Tibial nerve (tissue), 4 donors: ENCODE results near the gene ODF2.

Experiments used
- CTCF ChIP-seq, 5 experiments: fragments of 200-600 bp in 3 of 5; fragments of 450-650 bp in 2 of 5; sonication (generic) in 3 of 5; IDR thresholded peaks; one replicate each; pipeline ENCODE4 v1.5.1; 2016 to 2019; ENCODE audit warnings: antibody characterized with exemption in 5 of 5, mild to moderate bottlenecking in 3 of 5, moderate library complexity in 2 of 5
- EP300 ChIP-seq, 2 donors: sonication (generic); formaldehyde crosslinking; IDR thresholded peaks; one replicate each; pipeline ENCODE4 v1.6.1; 2017; ENCODE audit warnings: antibody characterized with exemption in 2 of 2, mild to moderate bottlenecking in 1 of 2
- POLR2A ChIP-seq, 2 donors: fragments of 450-650 bp; IDR thresholded peaks; one replicate each; pipeline ENCODE4 v1.6.1; 2017; ENCODE audit warnings: antibody characterized with exemption in 2 of 2, mild to moderate bottlenecking in 2 of 2, moderate library complexity in 2 of 2

- TF ChIP-seq POLR2A (IDR thresholded peaks at IDR 0.05): no peak
- TF ChIP-seq CTCF (IDR thresholded peaks at IDR 0.05): no peak
- TF ChIP-seq EP300 (IDR thresholded peaks at IDR 0.05): no peak
Observed at GRCh38 chr9:128528445-128529160, 72.8 kb downstream of the ODF2 start.
